Fibroblast of mammary gland (primary cell): ENCODE data around the gene GFER.

ENCODE experiments used
- DNase-seq: peaks from one replicate; pipeline ENCODE4 v3.0.0-alpha.2; 2010; ENCODE audit warnings: low read depth
- H3K4me3 ChIP-seq: 2 replicates; pipeline ENCODE4 v1.5.1; 2011; ENCODE audit warnings: low read depth, mild to moderate bottlenecking, low read length, moderate library complexity; ENCODE audit not compliant: control insufficient read depth
- TF ChIP-seq, protein P1 (sequence below): conservative IDR thresholded peaks from 2 replicates; pipeline ENCODE4 v1.5.1; 2011; ENCODE audit warnings: low read depth, low read length, inconsistent platforms; ENCODE audit not compliant: control insufficient read depth, insufficient read depth

Gene GFER

DNA sequence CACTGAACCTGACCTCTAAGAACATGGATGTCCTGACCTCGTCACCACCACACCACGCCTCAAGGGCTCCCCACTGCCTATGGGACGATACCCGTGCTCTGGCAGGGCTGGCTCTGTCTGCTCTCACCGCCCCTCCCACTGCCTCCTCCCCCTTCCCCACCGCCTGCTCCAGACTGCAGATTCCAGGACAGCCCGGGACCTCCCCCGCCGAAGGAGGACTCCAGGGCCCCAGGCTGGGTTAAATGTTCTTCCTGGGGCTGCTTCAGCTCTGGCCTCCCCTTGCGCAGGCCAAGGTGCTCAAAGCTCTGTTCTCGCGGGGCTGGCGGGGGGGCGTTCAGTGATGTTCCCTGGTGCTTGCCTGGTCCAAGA lies 38.7 kb downstream of the GFER start:
- H3K4me3 ChIP-seq = peak overlapping the region; percentile 35
- peak; percentile 41 for DNase-seq
- TF ChIP-seq, protein P1, sequence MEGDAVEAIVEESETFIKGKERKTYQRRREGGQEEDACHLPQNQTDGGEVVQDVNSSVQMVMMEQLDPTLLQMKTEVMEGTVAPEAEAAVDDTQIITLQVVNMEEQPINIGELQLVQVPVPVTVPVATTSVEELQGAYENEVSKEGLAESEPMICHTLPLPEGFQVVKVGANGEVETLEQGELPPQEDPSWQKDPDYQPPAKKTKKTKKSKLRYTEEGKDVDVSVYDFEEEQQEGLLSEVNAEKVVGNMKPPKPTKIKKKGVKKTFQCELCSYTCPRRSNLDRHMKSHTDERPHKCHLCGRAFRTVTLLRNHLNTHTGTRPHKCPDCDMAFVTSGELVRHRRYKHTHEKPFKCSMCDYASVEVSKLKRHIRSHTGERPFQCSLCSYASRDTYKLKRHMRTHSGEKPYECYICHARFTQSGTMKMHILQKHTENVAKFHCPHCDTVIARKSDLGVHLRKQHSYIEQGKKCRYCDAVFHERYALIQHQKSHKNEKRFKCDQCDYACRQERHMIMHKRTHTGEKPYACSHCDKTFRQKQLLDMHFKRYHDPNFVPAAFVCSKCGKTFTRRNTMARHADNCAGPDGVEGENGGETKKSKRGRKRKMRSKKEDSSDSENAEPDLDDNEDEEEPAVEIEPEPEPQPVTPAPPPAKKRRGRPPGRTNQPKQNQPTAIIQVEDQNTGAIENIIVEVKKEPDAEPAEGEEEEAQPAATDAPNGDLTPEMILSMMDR = no peak

DNA sequence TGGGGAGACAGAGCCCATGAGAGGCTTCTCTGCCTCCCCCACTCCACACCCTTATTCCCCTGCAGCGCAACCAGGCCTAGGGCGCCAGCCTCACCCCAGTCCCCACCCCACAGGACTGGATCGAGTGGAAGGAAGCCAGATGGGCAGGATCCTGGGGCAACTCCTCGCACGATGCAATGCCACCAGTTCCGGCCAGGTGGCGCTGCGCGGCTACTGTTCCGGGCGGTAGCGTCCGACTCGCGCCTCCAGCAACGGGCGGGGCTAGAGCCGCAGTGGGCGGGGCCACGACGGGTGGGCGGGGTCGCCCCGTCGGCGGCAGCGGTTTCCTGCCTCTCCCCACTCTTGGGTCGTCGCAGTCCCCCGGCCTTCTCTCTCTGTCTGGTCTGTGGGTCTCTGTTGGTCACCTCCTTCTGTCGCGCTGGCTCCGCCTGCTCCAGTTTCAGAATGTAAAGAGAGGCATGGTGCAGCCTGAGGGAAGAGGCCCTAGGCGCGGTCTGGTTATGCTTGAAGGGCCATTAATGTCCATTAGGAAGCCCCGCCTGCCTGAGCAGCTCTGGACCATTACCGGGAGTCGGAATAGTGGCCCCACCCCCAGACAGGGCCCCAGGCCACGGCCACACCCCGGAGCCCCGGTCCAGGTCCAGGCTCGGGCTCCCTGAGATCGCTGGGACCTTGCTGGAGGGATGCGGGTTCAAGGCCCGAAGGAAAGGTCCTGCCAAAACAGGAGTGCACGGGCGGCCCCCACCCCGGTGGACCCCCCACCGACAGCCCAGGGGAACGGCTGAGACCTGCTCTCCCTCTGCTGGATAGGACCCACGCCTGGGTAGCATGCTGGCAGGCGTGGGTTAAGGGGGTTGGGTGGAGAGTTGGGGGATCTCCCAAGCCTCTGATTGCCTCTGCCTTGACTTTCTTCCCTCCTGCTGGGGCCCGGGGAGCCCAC lies 39.4 kb downstream of the GFER start:
- peak overlapping the region; percentile 35 for H3K4me3 ChIP-seq
- TF ChIP-seq, protein P1 = peak; percentile 74
- DNase-seq = peak; percentile 80

DNA sequence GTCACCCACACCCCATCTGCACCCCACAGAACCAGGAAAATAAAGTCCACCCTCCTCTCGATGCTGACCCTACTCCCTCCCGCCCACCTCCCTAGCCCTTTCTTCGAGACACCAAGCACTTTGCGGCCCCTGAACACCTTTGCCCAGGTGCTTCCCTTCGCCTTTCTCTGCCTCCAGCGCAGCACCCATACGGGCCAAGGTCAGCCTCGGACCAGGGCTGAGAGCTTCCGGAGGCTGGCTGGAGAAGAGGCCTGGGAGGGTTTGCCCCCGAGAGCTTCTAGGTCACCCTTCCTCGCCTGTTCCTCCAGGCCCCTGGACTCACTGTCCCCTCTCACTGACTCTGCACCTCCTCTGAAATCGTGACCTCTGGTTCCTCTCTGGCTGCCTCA lies 40.0 kb downstream of the GFER start:
- TF ChIP-seq, protein P1 = no peak
- no peak for DNase-seq
- H3K4me3 ChIP-seq = no peak overlapping the region

DNA sequence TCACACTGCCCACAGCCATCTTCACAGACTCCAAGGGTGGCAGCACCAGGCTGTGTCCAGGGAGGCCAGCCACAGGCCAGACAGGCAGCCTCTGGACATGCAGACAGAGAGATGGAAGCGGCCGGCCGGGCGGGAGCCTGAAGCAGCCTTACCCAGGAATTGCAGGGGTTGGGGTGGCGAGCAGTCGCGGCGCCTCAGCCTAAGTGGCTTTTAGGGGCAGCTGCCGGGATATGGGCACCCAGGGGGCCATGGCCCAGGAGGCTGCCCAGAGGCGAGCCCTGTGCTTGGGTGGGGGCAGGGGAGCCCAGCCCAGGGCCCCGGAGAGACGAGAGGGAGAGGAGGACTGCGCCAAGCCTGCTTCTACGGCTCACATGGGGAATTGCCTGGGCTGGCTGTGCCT lies 41.3 kb downstream of the GFER start:
- DNase-seq = no peak
- no peak overlapping the region for H3K4me3 ChIP-seq
- TF ChIP-seq, protein P1 = no peak

DNA sequence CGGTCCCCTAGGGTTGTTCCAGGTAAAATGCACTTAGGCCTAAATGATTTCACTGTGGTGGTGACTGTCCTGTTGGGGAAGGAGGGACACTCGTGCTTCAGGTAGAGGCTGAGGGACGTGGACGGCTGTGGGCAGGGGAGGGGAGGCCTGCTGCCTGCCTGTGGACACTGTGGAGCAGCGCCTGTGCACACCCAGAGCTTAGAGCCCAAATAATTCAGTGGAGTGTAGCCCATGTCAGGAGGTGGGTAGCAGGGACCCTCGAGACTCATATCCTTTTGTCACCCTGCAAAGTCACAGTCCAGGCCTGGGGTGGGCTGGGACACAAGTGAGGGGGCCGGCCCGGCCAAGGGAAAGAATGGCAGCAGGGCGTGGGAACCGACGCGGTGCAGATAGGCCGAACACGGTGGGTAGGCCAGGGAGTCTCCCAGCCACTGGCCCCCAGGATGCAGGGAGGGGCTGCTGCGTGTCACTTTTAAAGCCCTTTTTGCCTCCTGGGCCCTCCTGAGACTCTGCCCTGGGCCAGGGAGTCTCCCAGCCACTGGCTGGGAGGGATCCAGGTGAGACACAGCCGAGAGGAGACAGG lies 42.0 kb downstream of the GFER start:
- TF ChIP-seq, protein P1 = no peak
- DNase-seq = no peak
- no peak overlapping the region for H3K4me3 ChIP-seq

DNA sequence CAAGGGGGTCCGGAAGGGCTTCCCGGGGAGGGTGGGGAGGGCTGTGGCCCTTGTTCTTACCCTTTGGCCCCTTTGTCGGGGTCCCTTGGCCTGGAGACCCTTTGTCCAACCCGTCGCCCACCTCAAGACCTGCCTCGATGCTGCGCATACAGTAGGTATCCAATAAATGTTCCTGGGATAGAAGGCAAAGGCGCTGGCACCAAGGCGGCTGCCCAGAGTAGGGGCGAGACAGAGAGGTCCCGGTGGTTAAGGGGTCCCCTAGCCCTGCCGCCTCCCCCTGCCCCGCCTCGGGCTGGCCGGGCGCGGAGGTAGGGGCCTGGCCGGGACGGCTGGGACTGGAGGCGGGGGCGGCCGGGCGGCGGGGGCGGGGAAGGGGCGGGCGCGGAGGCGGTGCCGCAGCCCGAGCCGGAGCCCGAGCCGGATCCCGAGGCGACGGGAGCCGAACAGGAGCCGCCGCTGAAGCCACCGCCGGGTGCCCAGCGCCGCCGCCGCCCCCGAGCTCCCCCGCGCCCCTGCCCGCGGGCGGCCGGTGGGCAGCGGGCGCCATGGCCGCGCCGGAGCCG lies 42.5 kb downstream of the GFER start, which contains the start of gene NHERF2:
Gene NHERF2, plus strand, starts transcription at position 442 of the 563 bp plus-strand sequence. Its CDS starts 104 bp downstream, at position 546.
- DNase-seq = no peak
- TF ChIP-seq, protein P1 = no peak
- peak within 1 kb of the TSS; percentile 36 for H3K4me3 ChIP-seq
